Erythroblast (primary cell): ENCODE measurements around the gene SIRT7.

ENCODE experiments used
- GATA1 ChIP-seq: IDR thresholded peaks from 2 replicates; pipeline ENCODE4 v1.6.1; 2011; ENCODE audit warnings: low read depth, mild to moderate bottlenecking, control low read depth, low read length, moderate library complexity
- POLR2A ChIP-seq: IDR thresholded peaks from 2 replicates; pipeline ENCODE4 v1.6.1; 2011; ENCODE audit warnings: mild to moderate bottlenecking, low read length

- no peak for TF ChIP-seq POLR2A
- TF ChIP-seq GATA1 = no peak
These were observed 9.2 kb downstream of the SIRT7 start for GRCh38 chr17:81908793-81909192.
